PC-3 (cell line): Measurements from ENCODE around the gene ZNF132. TPM values are rescaled to one million over a fixed set of nuclear protein-coding genes. Genes with fewer than 3 reads are reported as not detected.

Source experiments
- ATAC-seq: fragments of 200-7000 bp; cut with Tn5 transposase; 2 replicates; pipeline ENCODE4 v1.9.1; 2020; ENCODE audit warnings: mild to moderate bottlenecking, moderate library complexity
- BruUV-seq: library from RNA; stranded (reverse); fragments of 400-500 nt; replicated peaks from 2 replicates; lab custom pipeline; 2021; lab: Mats Ljungman, UMichigan
- CTCF ChIA-PET: fragments of 300-600 bp; sonication (Branson Sonifier 250); formaldehyde crosslinking; loops from one replicate; lab custom pipeline; 2022; ENCODE audit warnings: antibody characterized with exemption; lab: Charles Lee
- POLR2A ChIA-PET: fragments of 300-600 bp; sonication (Branson Sonifier 250); formaldehyde crosslinking; loops from one replicate; lab custom pipeline; 2022; ENCODE audit warnings: antibody characterized with exemption; ENCODE audit not compliant: unreplicated experiment; lab: Charles Lee
- DNase-seq: peaks from one replicate; pipeline ENCODE4 v3.0.0-alpha.2; 2015
- H2AFZ ChIP-seq: fragments of 300-600 bp; sonication (generic); 2 replicates; pipeline ENCODE4 v1.6.0; 2016; ENCODE audit warnings: antibody characterized with exemption, low read length
- H3F3A ChIP-seq: fragments of 300-600 bp; sonication (generic); one replicate; pipeline ENCODE4 v1.6.0; 2017; ENCODE audit warnings: antibody characterized with exemption, low read length, control low read depth, mild to moderate bottlenecking; ENCODE audit not compliant: unreplicated experiment
- H3K27ac ChIP-seq: fragments of 300-600 bp; sonication (generic); 2 replicates; pipeline ENCODE4 v1.5.1; 2016; ENCODE audit warnings: mild to moderate bottlenecking, low read length
- H3K27me3 ChIP-seq: fragments of 300-600 bp; sonication (generic); 2 replicates; pipeline ENCODE4 v1.6.1; 2016; ENCODE audit warnings: low read length, mixed read lengths
- H3K36me3 ChIP-seq: fragments of 300-600 bp; sonication (generic); 2 replicates; pipeline ENCODE4 v1.6.1; 2016; ENCODE audit warnings: low read depth, mixed run types, low read length, mixed read lengths
- H3K4me1 ChIP-seq: fragments of 300-600 bp; sonication (generic); 2 replicates; pipeline ENCODE4 v1.5.1; 2016; ENCODE audit warnings: low read length; ENCODE audit not compliant: insufficient read depth
- H3K4me2 ChIP-seq: fragments of 300-600 bp; sonication (generic); 2 replicates; pipeline ENCODE4 v1.6.0; 2016; ENCODE audit warnings: low read length
- H3K4me3 ChIP-seq: fragments of 300-600 bp; sonication (generic); 2 replicates; pipeline ENCODE4 v1.5.1; 2016; ENCODE audit warnings: mild to moderate bottlenecking, low read length, mixed read lengths
- H3K79me2 ChIP-seq: fragments of 300-600 bp; sonication (generic); 2 replicates; pipeline ENCODE4 v1.6.1; 2017; ENCODE audit warnings: low read length, mixed read lengths
- H3K9ac ChIP-seq: fragments of 300-600 bp; sonication (generic); 2 replicates; pipeline ENCODE4 v1.6.0; 2016; ENCODE audit warnings: mild to moderate bottlenecking, low read length
- H3K9me2 ChIP-seq: fragments of 300-600 bp; sonication (generic); replicated peaks from 2 replicates; pipeline ENCODE4 v1.6.1; 2016; ENCODE audit warnings: mixed run types, low read length, mixed read lengths
- H3K9me3 ChIP-seq: fragments of 300-600 bp; sonication (generic); 2 replicates; pipeline ENCODE4 v1.6.1; 2016; ENCODE audit warnings: low read length, mixed read lengths
- H4K20me1 ChIP-seq: fragments of 300-600 bp; sonication (generic); 2 replicates; pipeline ENCODE4 v1.6.1; 2016; ENCODE audit warnings: low read length, mixed read lengths
- CTCF ChIP-seq: fragments of 300-600 bp; sonication (generic); conservative IDR thresholded peaks from 2 replicates; pipeline ENCODE4 v1.5.1; 2017; ENCODE audit warnings: antibody characterized with exemption, low read depth, mild to moderate bottlenecking, low read length
- EZH2 ChIP-seq: fragments of 300-600 bp; sonication (generic); IDR thresholded peaks from one replicate; pipeline ENCODE4 v1.6.1; 2017; ENCODE audit warnings: antibody characterized with exemption, mild to moderate bottlenecking, low read length; ENCODE audit not compliant: unreplicated experiment
- EZH2phosphoT487 ChIP-seq: fragments of 300-600 bp; sonication (generic); IDR thresholded peaks from 2 replicates; pipeline ENCODE4 v1.6.1; 2018; ENCODE audit warnings: mild to moderate bottlenecking, antibody characterized with exemption, low read length, borderline replicate concordance
- intact Hi-C: fragments of 100-400 bp; cut with micrococcal nuclease; formaldehyde crosslinking; loops from 2 replicates; pipeline ENCODE4 v1.9.0; 2023
- total RNA-seq: library from RNA; depleted of rRNA; stranded (reverse); fragments of >200 nt; gene quantifications from 2 replicates; pipeline ENCODE4 v1.2.3, GENCODE V29; 2014

The ZNF132 gene
- total RNA-seq, 1 experiment from 2014 or later, result not detected

GRCh38 chr19:58385891-58386575 lies 53.9 kb downstream of the ZNF132 start:
- Histone ChIP-seq H3K79me2 (peaks cover 62% of the 10 kb centered on the region), H3K36me3 (peaks cover 29% of the 10 kb centered on the region), H3K9me3 (no peaks in the 10 kb centered on the region), H3K4me1 (peaks cover 35% of the 10 kb centered on the region), H4K20me1 (peaks cover 27% of the 10 kb centered on the region), H3K9me2 (no peaks in the 10 kb centered on the region), H3F3A (no peaks in the 10 kb centered on the region), H3K4me3 (peak overlapping the region; percentile 96), H3K27me3 (no peaks in the 10 kb centered on the region), H3K27ac (peak overlapping the region; percentile 86), H3K4me2 (peak overlapping the region; percentile 92), H3K9ac (peak overlapping the region; percentile 91), H2AFZ (peak overlapping the region; percentile 70)
- BruUV-seq, result no TSS peak
- ATAC-seq, result no peak; the same call in 1 of the 2 replicates
- no peak for DNase-seq
- POLR2A ChIA-PET, result no interaction called here
- CTCF ChIA-PET, result no interaction called here
- intact Hi-C loops, result no loop called here
- TF ChIP-seq CTCF (no peak), EZH2 (no peak), EZH2phosphoT487 (no peak)

- ATAC-seq (no peak), DNase-seq (no peak)
- Histone ChIP-seq H3K4me1 (peaks cover 32% of the 10 kb centered on the region), H3K9ac (peak overlapping the region; percentile 91; the same call in 1 of the 2 replicates), H3K27ac (no peak overlapping the region), H3K9me3 (no peaks in the 10 kb centered on the region), H3K4me3 (peak overlapping the region; percentile 96), H3F3A (no peaks in the 10 kb centered on the region), H3K79me2 (peaks cover 56% of the 10 kb centered on the region), H3K4me2 (peak overlapping the region; percentile 92), H3K36me3 (peaks cover 22% of the 10 kb centered on the region), H2AFZ (no peak overlapping the region), H3K9me2 (no peaks in the 10 kb centered on the region), H3K27me3 (no peaks in the 10 kb centered on the region), H4K20me1 (peaks cover 21% of the 10 kb centered on the region)
- TF ChIP-seq EZH2 (no peak), EZH2phosphoT487 (no peak), CTCF (no peak)
- ChIA-PET CTCF (no interaction called here), POLR2A (no interaction called here)
- intact Hi-C loops, result no loop called here
- no TSS peak for BruUV-seq
Observed at GRCh38 chr19:58385313-58385890, 54.6 kb downstream of the ZNF132 start.

- Histone ChIP-seq H4K20me1 (peaks cover 8% of the 10 kb centered on the region), H3K9me3 (no peaks in the 10 kb centered on the region), H2AFZ (no peak overlapping the region), H3K9me2 (no peaks in the 10 kb centered on the region), H3K9ac (no peak overlapping the region), H3K36me3 (peaks cover 5% of the 10 kb centered on the region), H3K4me3 (no peak overlapping the region), H3K27ac (no peak overlapping the region), H3K79me2 (peaks cover 38% of the 10 kb centered on the region), H3K4me1 (peaks cover 28% of the 10 kb centered on the region), H3K4me2 (no peak overlapping the region), H3F3A (no peaks in the 10 kb centered on the region), H3K27me3 (no peaks in the 10 kb centered on the region)
- DNase-seq (no peak), ATAC-seq (no peak)
- TF ChIP-seq CTCF, result no peak
- TF ChIP-seq EZH2phosphoT487, result no peak
- no peak for TF ChIP-seq EZH2
- intact Hi-C loops, result no loop called here
- POLR2A ChIA-PET, result no interaction called here
- CTCF ChIA-PET, result no interaction called here
- BruUV-seq, result no TSS peak
Observed at GRCh38 chr19:58382997-58383603, 56.9 kb downstream of the ZNF132 start.
